ENCODE results near the gene HDHD5. TPM values are rescaled to one million over a fixed set of nuclear protein-coding genes. Genes with fewer than 3 reads are reported as not detected.

Gene HDHD5
- total RNA-seq, 4 donors from 2014 or later = 36.8 to 50.4 (median 39.7) TPM

GRCh38 chr22:17162731-17163130 lies 3.7 kb upstream of the HDHD5 start:
- intact Hi-C loops (cut with DNase I; ENCODE audit: low total_unique reads) = loop anchor here (10.0 kb wide), 1 partner anchor 88 kb away; no protein-coding TSS in a partner anchor
- DNase-seq (ENCODE audit: low spot score in 2 of 2) = no peak
- 72 to 88% methylated on average over 8 of the region's 8 CpGs for WGBS, 2 donors
- TF ChIP-seq, protein P1, sequence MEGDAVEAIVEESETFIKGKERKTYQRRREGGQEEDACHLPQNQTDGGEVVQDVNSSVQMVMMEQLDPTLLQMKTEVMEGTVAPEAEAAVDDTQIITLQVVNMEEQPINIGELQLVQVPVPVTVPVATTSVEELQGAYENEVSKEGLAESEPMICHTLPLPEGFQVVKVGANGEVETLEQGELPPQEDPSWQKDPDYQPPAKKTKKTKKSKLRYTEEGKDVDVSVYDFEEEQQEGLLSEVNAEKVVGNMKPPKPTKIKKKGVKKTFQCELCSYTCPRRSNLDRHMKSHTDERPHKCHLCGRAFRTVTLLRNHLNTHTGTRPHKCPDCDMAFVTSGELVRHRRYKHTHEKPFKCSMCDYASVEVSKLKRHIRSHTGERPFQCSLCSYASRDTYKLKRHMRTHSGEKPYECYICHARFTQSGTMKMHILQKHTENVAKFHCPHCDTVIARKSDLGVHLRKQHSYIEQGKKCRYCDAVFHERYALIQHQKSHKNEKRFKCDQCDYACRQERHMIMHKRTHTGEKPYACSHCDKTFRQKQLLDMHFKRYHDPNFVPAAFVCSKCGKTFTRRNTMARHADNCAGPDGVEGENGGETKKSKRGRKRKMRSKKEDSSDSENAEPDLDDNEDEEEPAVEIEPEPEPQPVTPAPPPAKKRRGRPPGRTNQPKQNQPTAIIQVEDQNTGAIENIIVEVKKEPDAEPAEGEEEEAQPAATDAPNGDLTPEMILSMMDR (IDR thresholded peaks at IDR 0.05) = no peak
- no peak for TF ChIP-seq POLR2A (IDR thresholded peaks at IDR 0.05)
- H3K4me3 ChIP-seq (ENCODE audit: low read depth, poor library complexity, severe bottlenecking) = no peak overlapping the region

GRCh38 chr22:17161991-17162390 lies 2.9 kb upstream of the HDHD5 start:
- WGBS, 2 donors = 87 to 93% methylated on average over 3 of the region's 3 CpGs
- H3K4me3 ChIP-seq (ENCODE audit: low read depth, poor library complexity, severe bottlenecking) = no peak overlapping the region
- no peak for DNase-seq (ENCODE audit: low spot score in 2 of 2)
- intact Hi-C loops (cut with DNase I; ENCODE audit: low total_unique reads) = loop anchor here (10.0 kb wide), 1 partner anchor 87 kb away; no protein-coding TSS in a partner anchor
- TF ChIP-seq POLR2A (IDR thresholded peaks at IDR 0.05) = no peak
- TF ChIP-seq, protein P1 (IDR thresholded peaks at IDR 0.05) = no peak

DNA sequence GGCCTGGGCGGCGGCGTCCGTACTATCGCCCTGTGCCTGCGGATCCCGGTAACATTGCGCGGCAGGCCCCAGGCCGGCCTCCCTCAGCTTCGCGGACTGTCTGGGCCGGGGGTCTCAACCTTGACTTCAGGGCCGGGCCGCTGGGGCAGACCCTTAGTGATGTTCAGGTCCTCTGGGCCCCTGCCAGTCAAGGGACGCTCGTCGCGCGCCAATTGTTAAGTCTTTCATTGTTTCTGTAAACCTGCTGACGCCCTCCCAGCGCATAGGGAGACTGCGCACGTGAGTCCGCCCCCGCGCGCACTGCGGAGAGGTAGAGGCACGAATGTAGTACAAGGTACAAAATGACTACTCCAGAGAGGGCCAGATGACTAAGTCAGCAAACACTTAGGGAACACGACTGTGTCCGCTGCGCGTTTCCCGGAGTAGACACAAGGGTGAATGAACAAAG lies 451 bp upstream of the HDHD5 start:
- 1 to 9% methylated on average over 20 to 32 of the region's 35 CpGs for WGBS, 2 donors
- intact Hi-C loops (cut with DNase I; ENCODE audit: low total_unique reads) = no loop called here
- peak; percentile 36 to 90 for DNase-seq (ENCODE audit: low spot score in 2 of 2)
- TF ChIP-seq POLR2A (IDR thresholded peaks at IDR 0.05) = no peak
- TF ChIP-seq, protein P1 (IDR thresholded peaks at IDR 0.05) = no peak
- peak overlapping the region; percentile 50 for H3K4me3 ChIP-seq (ENCODE audit: low read depth, poor library complexity, severe bottlenecking)

DNA sequence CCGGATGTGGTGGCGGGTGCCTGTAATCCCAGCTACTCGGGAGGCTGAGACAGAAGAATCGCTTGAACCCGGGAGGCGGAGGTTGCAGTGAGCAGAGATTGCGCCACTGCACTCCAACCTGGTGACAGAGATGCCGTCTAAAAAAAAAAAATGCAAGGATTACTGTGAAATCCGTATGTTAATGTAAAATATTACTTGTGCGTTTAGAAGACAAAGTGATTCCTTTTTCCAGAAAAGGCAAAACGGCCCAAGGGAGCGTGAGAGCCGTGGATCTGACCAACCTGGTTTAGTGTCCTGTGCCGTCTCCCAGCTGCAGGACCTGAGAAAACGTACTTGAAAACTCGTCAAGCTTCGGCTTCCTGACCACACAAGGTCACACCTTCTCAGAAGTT lies 905 bp downstream of the HDHD5 start:
- intact Hi-C loops (cut with DNase I; ENCODE audit: low total_unique reads) = no loop called here
- WGBS, 2 donors = 44 to 47% methylated on average over 17 of the region's 17 CpGs
- H3K4me3 ChIP-seq (ENCODE audit: low read depth, poor library complexity, severe bottlenecking) = peak overlapping the region; percentile 50
- TF ChIP-seq, protein P1 (IDR thresholded peaks at IDR 0.05) = no peak
- TF ChIP-seq POLR2A (IDR thresholded peaks at IDR 0.05) = no peak
- DNase-seq (ENCODE audit: low spot score in 2 of 2) = no peak

GRCh38 chr22:17157714-17158113 lies 1.4 kb downstream of the HDHD5 start:
- DNase-seq (ENCODE audit: low spot score in 2 of 2) = no peak
- TF ChIP-seq POLR2A (IDR thresholded peaks at IDR 0.05) = no peak
- TF ChIP-seq, protein P1 (IDR thresholded peaks at IDR 0.05) = no peak
- H3K4me3 ChIP-seq (ENCODE audit: low read depth, poor library complexity, severe bottlenecking) = no peak overlapping the region
- intact Hi-C loops (cut with DNase I; ENCODE audit: low total_unique reads) = no loop called here
- WGBS, 2 donors = 79 to 85% methylated on average over 3 of the region's 3 CpGs

DNA sequence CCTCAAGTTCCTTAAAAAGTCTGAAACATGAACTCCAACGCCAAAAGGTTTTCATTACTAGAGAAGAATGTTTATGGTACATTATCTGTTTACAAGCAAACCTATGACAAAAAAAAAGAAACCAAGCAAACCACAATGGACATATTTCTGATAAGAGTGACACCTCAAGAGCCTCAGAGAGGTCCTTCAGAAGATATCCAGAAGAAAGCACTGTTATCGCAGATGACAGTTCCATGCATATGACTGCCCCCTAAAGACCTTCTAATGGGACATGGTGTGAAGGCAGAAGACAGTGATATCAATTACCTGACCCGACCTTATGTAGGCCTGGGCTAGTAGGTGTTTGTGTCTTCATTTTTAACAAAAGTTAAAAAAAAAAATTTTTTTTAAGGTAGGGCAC lies 3.1 kb downstream of the HDHD5 start:
- DNase-seq (ENCODE audit: low spot score in 2 of 2) = no peak
- TF ChIP-seq, protein P1 (IDR thresholded peaks at IDR 0.05) = no peak
- TF ChIP-seq POLR2A (IDR thresholded peaks at IDR 0.05) = no peak
- WGBS, 2 donors = 80 to 84% methylated on average over 3 of the region's 3 CpGs
- intact Hi-C loops (cut with DNase I; ENCODE audit: low total_unique reads) = no loop called here
- H3K4me3 ChIP-seq (ENCODE audit: low read depth, poor library complexity, severe bottlenecking) = no peak overlapping the region
